OCI-LY1 (cell line): ENCODE data around the gene FGD4.

Experiments used
- H2AFZ ChIP-seq: fragments of 200-600 bp; sonication (generic), shearing (Covaris generic); 2 replicates; pipeline ENCODE4 v1.6.0; 2014; ENCODE audit warnings: antibody characterized with exemption, mild to moderate bottlenecking, low read length
- H3F3A ChIP-seq: fragments of 200-600 bp; sonication (generic), shearing (Covaris generic); 2 replicates; pipeline ENCODE4 v1.6.0; 2014; ENCODE audit warnings: mild to moderate bottlenecking, antibody characterized with exemption, low read length, moderate library complexity; ENCODE audit not compliant: insufficient read depth
- H3K27ac ChIP-seq: fragments of 200-600 bp; sonication (generic); 2 replicates; pipeline ENCODE4 v1.5.1; 2014; ENCODE audit warnings: low read length, mixed run types, mild to moderate bottlenecking, low read depth; ENCODE audit not compliant: poor library complexity, severe bottlenecking
- H3K27me3 ChIP-seq: fragments of 200-600 bp; sonication (generic); 2 replicates; pipeline ENCODE4 v1.6.0; 2014; ENCODE audit warnings: antibody characterized with exemption, mild to moderate bottlenecking, low read length, moderate library complexity; ENCODE audit not compliant: insufficient read depth
- H3K36me3 ChIP-seq: fragments of 200-600 bp; sonication (generic); 2 replicates; pipeline ENCODE4 v1.6.1; 2014; ENCODE audit warnings: mild to moderate bottlenecking, antibody characterized with exemption, low read length, moderate library complexity, mixed read lengths; ENCODE audit not compliant: insufficient read depth
- H3K4me1 ChIP-seq: fragments of 200-600 bp; sonication (generic); 2 replicates; pipeline ENCODE4 v1.5.1; 2014; ENCODE audit warnings: mild to moderate bottlenecking, low read length, moderate library complexity; ENCODE audit not compliant: insufficient read depth, severe bottlenecking
- H3K4me2 ChIP-seq: fragments of 200-600 bp; sonication (generic), shearing (Covaris generic); 2 replicates; pipeline ENCODE4 v1.6.1; 2014; ENCODE audit warnings: low read length
- H3K4me3 ChIP-seq: fragments of 200-600 bp; sonication (generic); 2 replicates; pipeline ENCODE4 v1.5.1; 2014; ENCODE audit warnings: low read length, low read depth, mild to moderate bottlenecking, mixed read lengths; ENCODE audit not compliant: poor library complexity, severe bottlenecking
- H3K79me2 ChIP-seq: fragments of 200-600 bp; shearing (Covaris generic); 2 replicates; pipeline ENCODE4 v1.6.1; 2016; ENCODE audit warnings: mixed run types, low read length, mixed read lengths; ENCODE audit not compliant: insufficient read depth
- H3K9ac ChIP-seq: fragments of 200-600 bp; sonication (generic), shearing (Covaris generic); 2 replicates; pipeline ENCODE4 v1.6.1; 2014; ENCODE audit warnings: mild to moderate bottlenecking, low read length, mixed read lengths
- H3K9me2 ChIP-seq: fragments of 200-600 bp; sonication (generic), shearing (Covaris generic); 2 replicates; pipeline ENCODE4 v1.6.1; 2014; ENCODE audit warnings: low read depth, mild to moderate bottlenecking, low read length, mixed read lengths
- H3K9me3 ChIP-seq: fragments of 200-600 bp; shearing (Covaris generic); 2 replicates; pipeline ENCODE4 v1.6.1; 2014; ENCODE audit warnings: low read length, mixed read lengths
- H4K20me1 ChIP-seq: fragments of 200-600 bp; sonication (generic), shearing (Covaris generic); 2 replicates; pipeline ENCODE4 v1.6.0; 2016; ENCODE audit warnings: mild to moderate bottlenecking, low read length; ENCODE audit not compliant: insufficient read depth
- CTCF ChIP-seq: fragments of 200-600 bp; sonication (generic), shearing (Covaris generic); IDR thresholded peaks from 2 replicates; pipeline ENCODE4 v1.5.1; 2017; ENCODE audit warnings: mild to moderate bottlenecking, antibody characterized with exemption, low read length, moderate library complexity, mixed read lengths
- EZH2 ChIP-seq: fragments of 200-600 bp; sonication (generic), shearing (Covaris generic); IDR thresholded peaks from 2 replicates; pipeline ENCODE4 v1.8.0; 2017; ENCODE audit warnings: borderline replicate concordance, mixed run types, mild to moderate bottlenecking, antibody characterized with exemption, low read length, moderate library complexity, mixed read lengths

FGD4 gene

GRCh38 chr12:32541754-32542374 lies 142.5 kb downstream of the FGD4 start:
- H4K20me1 ChIP-seq = no peaks in the 10 kb centered on the region
- peak overlapping the region; percentile 4 for H3K4me3 ChIP-seq
- H3K9ac ChIP-seq = peak overlapping the region; percentile 7
- peaks cover 82% of the 10 kb centered on the region for H3K4me1 ChIP-seq
- H2AFZ ChIP-seq = no peak overlapping the region
- TF ChIP-seq EZH2 = no peak
- TF ChIP-seq CTCF = no peak
- peaks cover 43% of the 10 kb centered on the region for H3K79me2 ChIP-seq
- peak overlapping the region; percentile 57 for H3K27ac ChIP-seq
- no peaks in the 10 kb centered on the region for H3K9me3 ChIP-seq
- H3K27me3 ChIP-seq = no peaks in the 10 kb centered on the region
- no peaks in the 10 kb centered on the region for H3K9me2 ChIP-seq
- peak overlapping the region; percentile 15; the same call in 1 of the 2 replicates for H3K4me2 ChIP-seq
- H3K36me3 ChIP-seq = no peaks in the 10 kb centered on the region
- H3F3A ChIP-seq = no peaks in the 10 kb centered on the region

GRCh38 chr12:32542428-32543229 lies 143.3 kb downstream of the FGD4 start:
- Histone ChIP-seq H4K20me1 (no peaks in the 10 kb centered on the region), H3K4me3 (peak overlapping the region; percentile 4), H3K27me3 (no peaks in the 10 kb centered on the region), H3K79me2 (peaks cover 40% of the 10 kb centered on the region), H3K9me2 (no peaks in the 10 kb centered on the region), H3K9ac (peak overlapping the region; percentile 7; the same call in 1 of the 2 replicates), H3K9me3 (no peaks in the 10 kb centered on the region), H3K4me2 (peak overlapping the region; percentile 15; the same call in 1 of the 2 replicates), H3K27ac (peak overlapping the region; percentile 57), H3K4me1 (peaks cover 81% of the 10 kb centered on the region), H2AFZ (no peak overlapping the region), H3K36me3 (no peaks in the 10 kb centered on the region), H3F3A (no peaks in the 10 kb centered on the region)
- TF ChIP-seq CTCF (peak; percentile 24; the same call in 1 of the 2 replicates), EZH2 (no peak)

GRCh38 chr12:32544893-32545292 lies 145.5 kb downstream of the FGD4 start:
- Histone ChIP-seq H4K20me1 (no peaks in the 10 kb centered on the region), H2AFZ (0 out of 2 replicates have a peak overlapping the region, but pooled peaks have one; percentile 61), H3K9ac (peak overlapping the region; percentile 44; the same call in 1 of the 2 replicates), H3K9me3 (no peaks in the 10 kb centered on the region), H3K79me2 (peaks cover 22% of the 10 kb centered on the region), H3K27ac (peak overlapping the region; percentile 88), H3K4me2 (peak overlapping the region; percentile 41), H3K36me3 (no peaks in the 10 kb centered on the region), H3F3A (no peaks in the 10 kb centered on the region), H3K27me3 (no peaks in the 10 kb centered on the region), H3K9me2 (no peaks in the 10 kb centered on the region), H3K4me3 (peak overlapping the region; percentile 1), H3K4me1 (peaks cover 90% of the 10 kb centered on the region)
- TF ChIP-seq CTCF = no peak
- TF ChIP-seq EZH2 = no peak
